Activated CD4-positive, alpha-beta T cell treated with anti-CD3 and anti-CD28 coated beads, Interleukin-2, Interleukin-6, amounts not matched to agents 100 ng/mL and 50 ng/mL, durations not matched to agents 16 hours and 8 hours (primary cell): ENCODE data around the gene NTRK3.

Experiments
- DNase-seq: peaks from one replicate; pipeline ENCODE4 v3.0.0-alpha.2; 2020

Gene NTRK3

GRCh38 chr15:88020806-88021205 is 235.7 kb downstream of the NTRK3 start:
- no peak for DNase-seq

GRCh38 chr15:88019656-88020055 is 236.9 kb downstream of the NTRK3 start:
- no peak for DNase-seq

GRCh38 chr15:88018869-88019641 is 237.5 kb downstream of the NTRK3 start:
- no peak for DNase-seq

- DNase-seq: no peak
These were observed 238.8 kb downstream of the NTRK3 start for GRCh38 chr15:88017753-88018152.

GRCh38 chr15:88016406-88016805 is 240.1 kb downstream of the NTRK3 start:
- DNase-seq: no peak

GRCh38 chr15:88015228-88015860 is 241.2 kb downstream of the NTRK3 start:
- no peak for DNase-seq

- no peak for DNase-seq
These were observed 241.9 kb downstream of the NTRK3 start for GRCh38 chr15:88014454-88015160.

- DNase-seq: no peak
These were observed 243.4 kb downstream of the NTRK3 start for GRCh38 chr15:88013111-88013510.

GRCh38 chr15:88012688-88013087 is 243.9 kb downstream of the NTRK3 start:
- no peak for DNase-seq

- no peak for DNase-seq
These were observed 244.3 kb downstream of the NTRK3 start for GRCh38 chr15:88012233-88012632.

- no peak for DNase-seq
These were observed 245.0 kb downstream of the NTRK3 start for GRCh38 chr15:88011533-88011932.

- no peak for DNase-seq
These were observed 250.4 kb downstream of the NTRK3 start for GRCh38 chr15:88006146-88006545.

GRCh38 chr15:88004399-88004798 is 252.1 kb downstream of the NTRK3 start:
- DNase-seq: no peak

- no peak for DNase-seq
These were observed 252.8 kb downstream of the NTRK3 start for GRCh38 chr15:88003541-88004327.

- DNase-seq: no peak
These were observed 253.8 kb downstream of the NTRK3 start for GRCh38 chr15:88002706-88003105.

GRCh38 chr15:87998630-87999029 is 257.9 kb downstream of the NTRK3 start:
- no peak for DNase-seq

- no peak for DNase-seq
These were observed 269.8 kb downstream of the NTRK3 start for GRCh38 chr15:87986776-87987175.

- no peak for DNase-seq
These were observed 271.1 kb downstream of the NTRK3 start for GRCh38 chr15:87985451-87985850.

GRCh38 chr15:87981969-87982368 is 274.6 kb downstream of the NTRK3 start:
- DNase-seq: no peak

GRCh38 chr15:87977907-87978306 is 278.6 kb downstream of the NTRK3 start:
- no peak for DNase-seq

- no peak for DNase-seq
These were observed 280.0 kb downstream of the NTRK3 start for GRCh38 chr15:87976552-87976951.

GRCh38 chr15:87973501-87974215 is 282.9 kb downstream of the NTRK3 start:
- DNase-seq: no peak
